ENCODE data around the gene SGTA.

- TF ChIP-seq CTCF (IDR thresholded peaks at IDR 0.05): no peak
- no peak for TF ChIP-seq POLR2AphosphoS5 (IDR thresholded peaks at IDR 0.05; ENCODE audit: low read depth, low read length)
- TF ChIP-seq SIN3A (IDR thresholded peaks at IDR 0.05; ENCODE audit: borderline replicate concordance, insufficient read depth, low read depth, low read length): no peak
- no peak for TF ChIP-seq REST (IDR thresholded peaks at IDR 0.05; ENCODE audit: insufficient read depth in 1 of 2, low read depth in 2 of 2, low read length in 1 of 2)
- no peak for TF ChIP-seq TCF7L2 (IDR thresholded peaks at IDR 0.05; ENCODE audit: low read depth, low read length)
These were observed 41.1 kb upstream of the SGTA start for GRCh38 chr19:2824129-2824528.
